ENCODE results near the gene COLEC11. TPM values are rescaled to one million over a fixed set of nuclear protein-coding genes. Genes with fewer than 3 reads are reported as not detected.
"Not testable (repeated sequence)": the region's sequence is repeated elsewhere in the genome, so short reads cannot be mapped to it uniquely, and the experiment has no call there.

The COLEC11 gene
- total and polyA plus RNA-seq, 8 donors, result 2.0 to 9.9 (median 3.3) TPM; not detected in 3

- intact Hi-C loops (cut with DNase I; ENCODE audit: low total_unique reads), result no loop called here
- WGBS, 5 donors, result 89 to 97% (median 93%) methylated on average over 9 of the region's 9 CpGs
- DNase-seq, result no peak
Observed at GRCh38 chr2:3566806-3567205, 28.1 kb upstream of the COLEC11 start.

GRCh38 chr2:3569656-3570055 is 25.3 kb upstream of the COLEC11 start:
- H3K4me3 ChIP-seq; H3K9me3 ChIP-seq; H3K36me3 ChIP-seq; DNase-seq; H3K27me3 ChIP-seq; H3K4me1 ChIP-seq; H3K27ac ChIP-seq; intact Hi-C loops (cut with DNase I; ENCODE audit: low total_unique reads): not testable (repeated sequence)
- 93 to 97% (median 95%) methylated on average over 12 to 19 of the region's 23 CpGs for WGBS, 5 donors

More at GRCh38 chr2:3566806-3567205, 28.1 kb upstream of the COLEC11 start:
- no peaks in the 10 kb centered on the region for H3K27me3 ChIP-seq
- H3K36me3 ChIP-seq, result no peaks in the 10 kb centered on the region
- H3K4me3 ChIP-seq, result no peak overlapping the region
- H3K4me1 ChIP-seq, result no peaks in the 10 kb centered on the region
- H3K9me3 ChIP-seq, result no peaks in the 10 kb centered on the region
- H3K27ac ChIP-seq, result no peak overlapping the region
- no peak for TF ChIP-seq POLR2A (IDR thresholded peaks at IDR 0.05)
- TF ChIP-seq EP300 (IDR thresholded peaks at IDR 0.05), result no peak
- no peak for TF ChIP-seq POLR2AphosphoS5 (IDR thresholded peaks at IDR 0.05)
- no peak for TF ChIP-seq CTCF (IDR thresholded peaks at IDR 0.05)

- Histone ChIP-seq H3K9me3 (no peaks in the 10 kb centered on the region), H3K4me3 (no peak overlapping the region), H3K36me3 (peaks cover 0 to 4% (median 0%) of the 10 kb centered on the region in 4 donors), H3K4me1 (peaks cover 3 to 18% (median 12%) of the 10 kb centered on the region in 4 donors), H3K27ac (no peak overlapping the region), H3K27me3 (no peaks in the 10 kb centered on the region)
- TF ChIP-seq CTCF (IDR thresholded peaks at IDR 0.05), result no peak
- TF ChIP-seq POLR2AphosphoS5 (IDR thresholded peaks at IDR 0.05), result no peak
- TF ChIP-seq EP300 (IDR thresholded peaks at IDR 0.05), result no peak
- TF ChIP-seq POLR2A (IDR thresholded peaks at IDR 0.05), result no peak
- no peak for DNase-seq
- intact Hi-C loops (cut with DNase I; ENCODE audit: low total_unique reads), result no loop called here
- WGBS, 5 donors, result 84 to 90% (median 87%) methylated on average over 8 of the region's 8 CpGs
Observed at GRCh38 chr2:3571284-3571683, 23.6 kb upstream of the COLEC11 start.

- TF ChIP-seq CTCF (IDR thresholded peaks at IDR 0.05) (no peak), EP300 (IDR thresholded peaks at IDR 0.05) (no peak), POLR2A (IDR thresholded peaks at IDR 0.05) (no peak), POLR2AphosphoS5 (IDR thresholded peaks at IDR 0.05) (no peak)
- intact Hi-C loops (cut with DNase I; ENCODE audit: low total_unique reads), result no loop called here
- no peaks in the 10 kb centered on the region for H3K27me3 ChIP-seq
- no peaks in the 10 kb centered on the region for H3K9me3 ChIP-seq
- peaks cover 17 to 31% (median 26%) of the 10 kb centered on the region in 4 donors for H3K4me1 ChIP-seq
- DNase-seq, result no peak
- 58 to 68% (median 65%) methylated on average over 2 of the region's 2 CpGs for WGBS, 5 donors
- peaks cover 11 to 18% (median 13%) of the 10 kb centered on the region in 4 donors for H3K36me3 ChIP-seq
- no peak overlapping the region for H3K27ac ChIP-seq
- H3K4me3 ChIP-seq, result no peak overlapping the region
Observed at GRCh38 chr2:3572620-3573019, 22.3 kb upstream of the COLEC11 start.

GRCh38 chr2:3574155-3574554 is 20.8 kb upstream of the COLEC11 start:
- Histone ChIP-seq H3K4me3 (peak overlapping the region in 2 of 4 donors; percentile 86 to 93), H3K9me3 (no peaks in the 10 kb centered on the region), H3K27me3 (no peaks in the 10 kb centered on the region), H3K27ac (no peak overlapping the region), H3K4me1 (peaks cover 25 to 45% (median 41%) of the 10 kb centered on the region in 4 donors), H3K36me3 (peaks cover 18 to 33% (median 28%) of the 10 kb centered on the region in 4 donors)
- no peak for TF ChIP-seq POLR2AphosphoS5 (IDR thresholded peaks at IDR 0.05)
- intact Hi-C loops (cut with DNase I; ENCODE audit: low total_unique reads), result no loop called here
- no peak for DNase-seq
- WGBS, 5 donors, result 90 to 97% (median 95%) methylated on average over 11 of the region's 11 CpGs
